Measurements from ENCODE around the gene SCAI.
"Not testable (repeated sequence)": the region's sequence is repeated elsewhere in the genome, so short reads cannot be mapped to it uniquely, and the experiment has no call there.

DNA sequence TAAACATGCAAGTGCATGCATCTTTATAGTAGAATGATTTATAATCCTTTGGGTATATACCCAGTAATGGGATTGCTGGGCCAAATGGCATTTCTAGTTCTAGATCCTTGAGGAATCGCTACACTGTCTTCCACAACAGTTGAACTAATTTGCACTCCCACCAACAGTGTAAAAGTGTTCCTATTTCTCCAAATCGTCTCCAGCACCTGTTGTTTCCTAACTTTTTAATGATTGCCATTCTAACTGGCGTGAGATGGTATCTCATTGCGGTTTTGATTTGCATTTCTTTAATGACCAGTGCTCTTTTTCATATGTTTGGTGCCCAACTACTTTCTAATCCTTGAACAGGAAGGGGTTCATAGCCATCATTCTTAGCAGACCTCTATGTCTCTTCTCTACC is 38.4 kb upstream of the SCAI start:
- not testable (repeated sequence) for TF ChIP-seq POLR2A, POLR2AphosphoS5 (IDR thresholded peaks at IDR 0.05; ENCODE audit: low read depth, low read length)

Measured in GM12892 (cell line).